GM18505 (cell line): Measurements from ENCODE around the gene HIP1R.
"Not testable (repeated sequence)": the region's sequence is repeated elsewhere in the genome, so short reads cannot be mapped to it uniquely, and the experiment has no call there.

Source experiments
- ATAC-seq: cut with Tn5 transposase; IDR thresholded peaks from one replicate; pipeline ENCODE4 v1.9.1; 2021; ENCODE audit not compliant: unreplicated experiment
- POLR2A ChIP-seq: IDR thresholded peaks from 4 replicates; pipeline ENCODE4 v1.6.1; 2011; ENCODE audit warnings: borderline replicate concordance; ENCODE audit not compliant: insufficient read depth, insufficient read length; ENCODE audit errors: extremely low read depth

The HIP1R gene, protein sequence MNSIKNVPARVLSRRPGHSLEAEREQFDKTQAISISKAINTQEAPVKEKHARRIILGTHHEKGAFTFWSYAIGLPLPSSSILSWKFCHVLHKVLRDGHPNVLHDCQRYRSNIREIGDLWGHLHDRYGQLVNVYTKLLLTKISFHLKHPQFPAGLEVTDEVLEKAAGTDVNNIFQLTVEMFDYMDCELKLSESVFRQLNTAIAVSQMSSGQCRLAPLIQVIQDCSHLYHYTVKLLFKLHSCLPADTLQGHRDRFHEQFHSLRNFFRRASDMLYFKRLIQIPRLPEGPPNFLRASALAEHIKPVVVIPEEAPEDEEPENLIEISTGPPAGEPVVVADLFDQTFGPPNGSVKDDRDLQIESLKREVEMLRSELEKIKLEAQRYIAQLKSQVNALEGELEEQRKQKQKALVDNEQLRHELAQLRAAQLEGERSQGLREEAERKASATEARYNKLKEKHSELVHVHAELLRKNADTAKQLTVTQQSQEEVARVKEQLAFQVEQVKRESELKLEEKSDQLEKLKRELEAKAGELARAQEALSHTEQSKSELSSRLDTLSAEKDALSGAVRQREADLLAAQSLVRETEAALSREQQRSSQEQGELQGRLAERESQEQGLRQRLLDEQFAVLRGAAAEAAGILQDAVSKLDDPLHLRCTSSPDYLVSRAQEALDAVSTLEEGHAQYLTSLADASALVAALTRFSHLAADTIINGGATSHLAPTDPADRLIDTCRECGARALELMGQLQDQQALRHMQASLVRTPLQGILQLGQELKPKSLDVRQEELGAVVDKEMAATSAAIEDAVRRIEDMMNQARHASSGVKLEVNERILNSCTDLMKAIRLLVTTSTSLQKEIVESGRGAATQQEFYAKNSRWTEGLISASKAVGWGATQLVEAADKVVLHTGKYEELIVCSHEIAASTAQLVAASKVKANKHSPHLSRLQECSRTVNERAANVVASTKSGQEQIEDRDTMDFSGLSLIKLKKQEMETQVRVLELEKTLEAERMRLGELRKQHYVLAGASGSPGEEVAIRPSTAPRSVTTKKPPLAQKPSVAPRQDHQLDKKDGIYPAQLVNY

DNA sequence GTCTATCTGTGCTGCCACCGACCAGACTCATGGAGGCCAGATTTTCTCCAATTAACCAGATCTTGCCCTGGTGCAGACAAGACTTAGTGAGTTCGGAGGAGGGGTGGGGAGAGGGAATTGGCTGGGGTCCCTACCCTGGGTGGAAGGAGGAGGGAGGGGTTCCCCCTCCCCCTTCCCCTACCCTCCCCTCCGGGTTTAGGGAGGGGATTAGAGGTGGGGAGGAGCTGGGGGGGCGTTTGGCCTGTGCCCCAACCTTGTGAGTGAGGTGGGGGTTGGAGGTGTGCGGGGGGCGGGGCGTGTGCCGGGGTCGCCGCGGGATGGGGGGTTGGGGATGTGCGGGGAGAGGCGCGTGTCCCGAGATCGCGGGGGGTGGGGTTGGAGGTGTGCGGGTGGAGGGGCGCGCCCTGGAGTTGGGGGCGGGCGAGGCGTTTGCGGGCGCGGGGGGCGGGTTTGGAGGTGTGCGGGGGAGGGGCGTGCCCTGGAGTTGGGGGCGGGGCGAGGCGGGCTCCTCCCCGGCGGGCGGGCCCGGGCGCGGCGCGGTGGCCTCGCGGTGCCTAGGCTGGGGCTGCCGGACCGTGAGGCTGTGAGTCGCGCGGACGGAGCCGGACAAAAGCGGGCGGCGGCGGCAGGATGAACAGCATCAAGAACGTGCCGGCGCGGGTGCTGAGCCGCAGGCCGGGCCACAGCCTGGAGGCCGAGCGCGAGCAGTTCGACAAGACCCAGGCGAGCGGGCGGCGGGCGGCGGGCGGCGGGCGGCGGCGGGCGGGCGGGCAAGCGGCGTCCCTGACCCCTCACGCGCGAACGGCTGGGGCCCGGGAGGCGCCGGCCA is at the start of gene HIP1R:
Gene HIP1R (plus strand): TSS at position 537 of the 829 bp plus-strand sequence. CDS start 94 bp downstream, at position 631.
- ATAC-seq = no peak
- TF ChIP-seq POLR2A = no peak

GRCh38 chr12:122785503-122785902 is 49.8 kb upstream of the HIP1R start:
- TF ChIP-seq POLR2A = no peak
- no peak for ATAC-seq

DNA sequence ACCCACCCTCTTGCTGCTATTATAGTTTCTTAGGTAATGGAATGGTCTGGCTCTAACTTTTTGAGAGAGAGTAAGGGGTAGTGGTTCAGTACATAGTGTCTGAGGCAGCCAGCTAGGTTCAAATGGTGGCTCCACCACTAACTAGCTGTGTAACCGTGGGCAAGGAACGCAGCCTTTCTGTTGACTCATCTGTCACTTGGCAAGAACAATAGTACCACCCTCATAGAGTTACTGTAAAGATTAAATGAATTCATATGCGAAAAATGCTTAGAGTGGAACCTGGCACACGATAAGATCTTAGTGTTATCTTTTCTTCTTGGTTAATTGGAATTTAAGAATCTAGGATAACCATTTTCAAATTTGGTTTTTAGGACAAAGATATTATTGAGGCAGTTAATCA is 46.9 kb upstream of the HIP1R start:
- ATAC-seq = no peak
- TF ChIP-seq POLR2A = no peak

DNA sequence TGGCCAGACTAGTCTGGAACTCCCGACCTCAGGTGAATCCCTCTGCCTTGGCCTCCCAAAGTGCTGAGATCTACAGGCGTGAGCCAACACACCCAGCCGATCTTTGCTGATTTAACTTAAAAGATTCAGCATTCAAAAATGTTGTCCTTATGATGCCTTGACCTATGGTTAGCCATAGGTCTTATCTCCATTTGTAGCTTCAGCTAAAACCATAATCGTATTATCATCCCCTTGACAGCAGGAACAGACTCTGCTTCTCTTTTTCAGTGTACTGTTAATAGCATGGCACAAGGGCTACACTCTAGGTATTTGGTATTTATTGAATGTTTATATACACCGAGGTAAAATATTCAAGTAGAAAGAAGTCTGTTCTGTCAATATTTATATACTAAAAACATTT is 45.6 kb upstream of the HIP1R start:
- no peak for TF ChIP-seq POLR2A
- no peak for ATAC-seq

GRCh38 chr12:122790393-122791075 is 44.7 kb upstream of the HIP1R start:
- no peak for ATAC-seq
- no peak for TF ChIP-seq POLR2A

DNA sequence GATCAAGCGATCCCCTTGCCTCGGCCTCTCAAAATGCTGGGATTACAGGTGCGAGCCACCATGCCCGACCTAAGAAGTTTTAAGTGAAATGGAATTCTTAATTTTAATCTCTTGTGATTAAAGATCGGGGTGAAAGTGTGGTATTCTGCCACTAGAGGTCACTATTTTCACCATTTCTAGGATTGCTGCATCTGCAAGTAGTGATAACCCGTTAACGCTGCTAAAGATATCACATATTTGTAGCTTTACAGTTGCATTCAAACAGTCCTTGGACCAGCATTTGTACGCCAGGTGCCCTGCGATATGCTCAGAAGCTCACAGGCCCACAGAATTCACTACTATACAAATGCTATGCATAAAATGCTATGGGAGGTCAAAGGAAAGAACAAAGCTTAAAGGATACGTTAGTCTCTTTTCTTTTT is 41.6 kb upstream of the HIP1R start:
- ATAC-seq = no peak
- no peak for TF ChIP-seq POLR2A

GRCh38 chr12:122795807-122796206 is 39.5 kb upstream of the HIP1R start:
- ATAC-seq = no peak
- no peak for TF ChIP-seq POLR2A

- TF ChIP-seq POLR2A = no peak
- no peak for ATAC-seq
Measured at GRCh38 chr12:122799641-122800243, 35.5 kb upstream of the HIP1R start.

DNA sequence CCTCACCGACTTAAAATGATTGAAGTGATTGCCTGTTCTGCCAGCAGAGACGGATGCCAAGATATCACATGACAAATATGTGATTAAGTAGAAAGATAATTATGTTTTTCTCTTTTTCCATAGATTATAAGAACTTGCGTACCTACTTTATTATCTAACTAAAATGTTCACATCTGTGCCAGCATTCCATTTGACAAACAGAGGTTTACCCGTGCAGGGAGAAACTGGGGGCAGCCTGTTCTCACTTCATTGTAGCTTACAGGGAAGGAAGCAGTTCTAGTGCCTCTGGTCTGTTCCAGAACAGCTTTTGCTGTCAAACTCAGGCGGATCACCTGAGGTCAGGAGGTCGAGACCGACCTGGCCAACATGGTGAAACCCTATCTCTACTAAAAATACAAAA is 31.3 kb upstream of the HIP1R start:
- no peak for ATAC-seq

DNA sequence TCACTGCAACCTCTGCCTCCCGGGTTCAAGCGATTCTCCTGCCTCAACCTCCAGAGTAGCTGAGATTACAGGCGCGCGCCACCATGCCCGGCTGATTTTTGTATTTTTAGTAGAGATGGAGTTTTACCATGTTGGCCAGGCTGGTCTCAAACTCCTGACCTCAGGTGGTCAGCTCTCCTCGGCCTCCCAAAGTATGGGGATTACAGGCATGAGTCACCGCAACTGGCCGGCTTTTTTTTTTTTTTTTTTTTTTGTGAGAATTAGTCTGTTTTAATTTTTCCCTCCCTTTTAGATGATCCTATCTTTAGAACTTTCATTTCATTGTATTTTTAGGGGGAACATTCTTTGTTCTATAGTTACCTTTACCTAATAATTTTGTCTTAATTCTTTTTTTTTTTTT is 30.3 kb upstream of the HIP1R start:
- not testable (repeated sequence) for ATAC-seq

More for the DNA sequence above, 31.3 kb upstream of the HIP1R start:
- no peak for TF ChIP-seq POLR2A

DNA sequence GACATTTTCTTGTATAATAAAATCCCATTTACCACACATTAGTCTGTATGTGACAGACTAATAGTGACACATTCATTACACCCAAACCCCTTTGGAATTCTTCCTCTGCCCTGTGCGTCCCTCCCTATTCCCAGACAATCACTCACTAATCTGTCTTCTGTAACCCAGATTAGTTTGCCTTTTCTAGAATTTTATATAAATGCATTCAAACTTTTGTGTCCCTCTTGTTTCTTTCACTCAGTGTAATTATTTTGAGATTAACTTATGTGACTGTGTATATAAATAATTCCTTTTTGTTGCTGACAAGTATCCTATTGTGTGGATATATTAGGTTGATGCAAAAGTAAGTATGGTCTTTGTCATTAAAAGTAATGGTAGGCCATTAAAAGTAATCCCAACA is 27.6 kb upstream of the HIP1R start:
- ATAC-seq = no peak

DNA sequence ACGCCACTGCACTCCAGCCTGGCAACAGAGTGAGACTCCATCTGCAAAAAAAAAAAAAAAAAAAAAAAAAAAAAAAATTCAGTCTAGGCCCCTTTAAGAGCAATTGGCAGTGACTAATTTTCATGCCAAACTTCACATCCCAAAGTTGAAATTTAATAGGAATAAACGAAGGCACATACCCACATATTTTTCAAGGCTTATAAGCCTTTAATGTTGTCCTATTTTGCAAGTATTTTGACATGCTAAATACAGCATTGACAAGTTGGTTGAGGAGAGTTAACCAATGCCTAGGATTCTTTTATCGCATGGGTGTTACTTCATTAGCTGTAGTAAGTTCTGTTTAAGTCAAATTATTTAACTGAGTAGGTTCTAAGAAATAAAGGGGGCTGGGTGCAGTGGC is 23.5 kb upstream of the HIP1R start:
- no peak for ATAC-seq

More for the DNA sequence above, 27.6 kb upstream of the HIP1R start:
- TF ChIP-seq POLR2A = no peak

GRCh38 chr12:122813310-122813713 is 21.9 kb upstream of the HIP1R start:
- TF ChIP-seq POLR2A = no peak
- peak; percentile 57 for ATAC-seq

More for the DNA sequence above, 23.5 kb upstream of the HIP1R start:
- TF ChIP-seq POLR2A = no peak
